Astrocyte (in vitro differentiated cells and primary cell): ENCODE data around the gene LPGAT1. TPM values are rescaled to one million over a fixed set of nuclear protein-coding genes. Genes with fewer than 3 reads are reported as not detected.

ENCODE experiments used
- DNase-seq: peaks from one replicate; pipeline ENCODE4 v3.0.0-alpha.2; 2010; ENCODE audit warnings: low read depth
- FAIRE-seq: peaks from 2 replicates; lab custom pipeline; 2011; peaks lifted over from hg19 to GRCh38; lab: Jason Lieb, UNC
- H2AFZ ChIP-seq: 2 replicates; pipeline ENCODE4 v1.6.0; 2012; ENCODE audit warnings: low read depth, low read length, inconsistent platforms
- H3K27ac ChIP-seq: 2 replicates; pipeline ENCODE4 v1.5.1; 2011; ENCODE audit warnings: low read depth, low read length, inconsistent platforms
- H3K27me3 ChIP-seq: 2 replicates; pipeline ENCODE4 v1.6.0; 2011; ENCODE audit warnings: low read length, inconsistent platforms; ENCODE audit not compliant: insufficient read depth
- H3K36me3 ChIP-seq: 2 replicates; pipeline ENCODE4 v1.5.1; 2011; ENCODE audit warnings: low read length, inconsistent platforms; ENCODE audit not compliant: insufficient read depth
- H3K4me1 ChIP-seq: 2 replicates; pipeline ENCODE4 v1.5.1; 2011; ENCODE audit warnings: low read length, inconsistent platforms; ENCODE audit not compliant: insufficient read depth
- H3K4me2 ChIP-seq: 2 replicates; pipeline ENCODE4 v1.6.0; 2012; ENCODE audit warnings: low read length, inconsistent platforms
- H3K4me3 ChIP-seq: 2 replicates; pipeline ENCODE4 v1.5.1; 2011; ENCODE audit warnings: low read depth, mild to moderate bottlenecking, low read length, inconsistent platforms; ENCODE audit not compliant: insufficient read depth
- H3K79me2 ChIP-seq: 2 replicates; pipeline ENCODE4 v1.6.0; 2012; ENCODE audit warnings: mild to moderate bottlenecking, low read length, inconsistent platforms; ENCODE audit not compliant: insufficient read depth
- H3K9ac ChIP-seq: 2 replicates; pipeline ENCODE4 v1.6.0; 2012; ENCODE audit warnings: mild to moderate bottlenecking, low read length, inconsistent platforms
- H3K9me3 ChIP-seq: 2 replicates; pipeline ENCODE4 v1.5.1; 2012; ENCODE audit warnings: low read depth, mild to moderate bottlenecking, low read length, inconsistent platforms; ENCODE audit not compliant: insufficient read depth
- H4K20me1 ChIP-seq: 2 replicates; pipeline ENCODE4 v1.6.0; 2012; ENCODE audit warnings: low read length, inconsistent platforms; ENCODE audit not compliant: insufficient read depth
- H3K27ac Mint-ChIP-seq: one replicate; pipeline ENCODE4 v1.8.0; 2021; ENCODE audit warnings: mild to moderate bottlenecking, mixed read lengths; ENCODE audit not compliant: unreplicated experiment
- H3K27me3 Mint-ChIP-seq: one replicate; pipeline ENCODE4 v1.8.0; 2021; ENCODE audit warnings: low read depth, mixed read lengths; ENCODE audit not compliant: unreplicated experiment
- H3K36me3 Mint-ChIP-seq: one replicate; pipeline ENCODE4 v1.8.0; 2021; ENCODE audit warnings: low read depth, mixed read lengths; ENCODE audit not compliant: unreplicated experiment
- H3K4me1 Mint-ChIP-seq: one replicate; pipeline ENCODE4 v1.8.0; 2021; ENCODE audit warnings: low read depth, mixed read lengths; ENCODE audit not compliant: unreplicated experiment
- H3K4me3 Mint-ChIP-seq: one replicate; pipeline ENCODE4 v1.8.0; 2021; ENCODE audit warnings: mild to moderate bottlenecking, moderate library complexity, mixed read lengths; ENCODE audit not compliant: unreplicated experiment
- H3K9me3 Mint-ChIP-seq: one replicate; pipeline ENCODE4 v1.8.0; 2021; ENCODE audit warnings: mild to moderate bottlenecking, mixed read lengths; ENCODE audit not compliant: unreplicated experiment
- EZH2 ChIP-seq: IDR thresholded peaks from 2 replicates; pipeline ENCODE4 v1.6.1; 2012; ENCODE audit warnings: mild to moderate bottlenecking, low read length, inconsistent platforms; ENCODE audit not compliant: insufficient read depth
- total RNA-seq: library from RNA; stranded (reverse); gene quantifications from 2 replicates; pipeline ENCODE4 v1.2.1, GENCODE V29; 2021
- TF ChIP-seq, protein P1 (sequence below): IDR thresholded peaks from 2 replicates; pipeline ENCODE4 v1.5.1; 2011; ENCODE audit warnings: low read depth, mild to moderate bottlenecking, inconsistent platforms, low read length, moderate library complexity; ENCODE audit not compliant: insufficient read depth

Gene LPGAT1
- total RNA-seq, 1 donor from 2014 or later, result 36.7 TPM

DNA sequence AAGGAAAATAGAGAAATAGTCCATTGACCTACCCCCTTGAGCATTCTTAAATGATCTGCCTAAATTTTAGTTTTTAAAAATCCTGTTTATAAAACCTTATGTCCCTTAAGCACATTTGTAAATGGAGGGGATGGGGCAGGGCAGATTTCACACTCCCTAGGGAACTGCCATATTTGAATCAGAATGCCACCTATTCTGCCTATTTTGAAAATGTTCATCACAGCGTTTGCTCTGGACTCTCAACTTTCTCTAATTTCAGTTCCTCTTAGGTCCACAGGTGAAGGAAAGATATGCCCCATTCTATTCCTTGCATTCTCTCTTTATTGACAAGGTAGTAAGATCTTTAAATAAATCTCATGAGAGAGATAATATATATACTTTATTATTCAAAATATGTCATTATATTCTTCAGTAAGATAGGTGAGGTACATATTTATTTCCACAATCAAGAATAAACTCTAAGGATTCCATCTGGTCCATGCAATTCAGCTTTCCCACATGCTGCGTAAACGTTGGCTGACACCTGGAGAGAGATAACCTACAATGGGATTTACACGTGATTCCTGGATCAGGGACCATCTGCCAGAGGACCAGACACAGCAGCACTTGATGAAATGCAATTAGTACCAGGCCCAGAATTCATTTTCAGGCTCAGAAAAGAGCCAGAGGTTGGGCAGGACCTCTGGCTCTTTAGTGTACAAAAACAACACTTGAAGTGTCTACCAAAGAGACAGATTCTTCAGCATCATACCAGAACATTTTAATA, 1.2 kb upstream of the LPGAT1 start:
- H3K36me3 Mint-ChIP-seq, result no peaks in the 10 kb centered on the region
- H3K9me3 Mint-ChIP-seq, result no peaks in the 10 kb centered on the region
- FAIRE-seq (no peak), DNase-seq (no peak)
- Histone ChIP-seq H3K9me3 (no peaks in the 10 kb centered on the region), H3K4me1 (no peaks in the 10 kb centered on the region), H3K27ac (no peak overlapping the region), H2AFZ (no peak overlapping the region), H3K4me2 (no peak overlapping the region), H3K9ac (no peak overlapping the region), H3K4me3 (no peak overlapping the region), H3K79me2 (peaks cover 11% of the 10 kb centered on the region), H3K36me3 (no peaks in the 10 kb centered on the region), H4K20me1 (peaks cover 11% of the 10 kb centered on the region), H3K27me3 (no peaks in the 10 kb centered on the region)
- TF ChIP-seq, protein P1, sequence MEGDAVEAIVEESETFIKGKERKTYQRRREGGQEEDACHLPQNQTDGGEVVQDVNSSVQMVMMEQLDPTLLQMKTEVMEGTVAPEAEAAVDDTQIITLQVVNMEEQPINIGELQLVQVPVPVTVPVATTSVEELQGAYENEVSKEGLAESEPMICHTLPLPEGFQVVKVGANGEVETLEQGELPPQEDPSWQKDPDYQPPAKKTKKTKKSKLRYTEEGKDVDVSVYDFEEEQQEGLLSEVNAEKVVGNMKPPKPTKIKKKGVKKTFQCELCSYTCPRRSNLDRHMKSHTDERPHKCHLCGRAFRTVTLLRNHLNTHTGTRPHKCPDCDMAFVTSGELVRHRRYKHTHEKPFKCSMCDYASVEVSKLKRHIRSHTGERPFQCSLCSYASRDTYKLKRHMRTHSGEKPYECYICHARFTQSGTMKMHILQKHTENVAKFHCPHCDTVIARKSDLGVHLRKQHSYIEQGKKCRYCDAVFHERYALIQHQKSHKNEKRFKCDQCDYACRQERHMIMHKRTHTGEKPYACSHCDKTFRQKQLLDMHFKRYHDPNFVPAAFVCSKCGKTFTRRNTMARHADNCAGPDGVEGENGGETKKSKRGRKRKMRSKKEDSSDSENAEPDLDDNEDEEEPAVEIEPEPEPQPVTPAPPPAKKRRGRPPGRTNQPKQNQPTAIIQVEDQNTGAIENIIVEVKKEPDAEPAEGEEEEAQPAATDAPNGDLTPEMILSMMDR, result no peak
- TF ChIP-seq EZH2, result no peak
- H3K4me1 Mint-ChIP-seq, result peaks cover 12% of the 10 kb centered on the region
- H3K27ac Mint-ChIP-seq, result no peak overlapping the region
- peaks cover 8% of the 10 kb centered on the region for H3K27me3 Mint-ChIP-seq
- H3K4me3 Mint-ChIP-seq, result no peak overlapping the region

DNA sequence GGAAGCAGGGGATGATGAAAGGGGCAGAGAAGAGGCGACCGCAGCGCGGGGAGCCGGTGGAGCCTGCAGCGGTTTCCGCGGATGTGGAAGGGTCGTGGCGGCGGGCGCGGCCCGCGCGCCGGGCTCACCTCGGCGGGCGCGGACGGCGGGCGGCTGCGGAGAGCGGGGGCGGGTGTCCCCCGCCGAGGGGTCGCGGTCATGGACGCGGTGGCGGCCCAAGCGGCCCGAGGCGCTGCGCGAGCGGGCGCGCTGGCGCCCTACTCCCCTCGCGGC, 572 bp downstream of the LPGAT1 start:
- no peaks in the 10 kb centered on the region for H3K9me3 ChIP-seq
- H3K27ac ChIP-seq, result peak overlapping the region; percentile 44
- H3K9ac ChIP-seq, result peak overlapping the region; percentile 85
- H3K79me2 ChIP-seq, result peaks cover 11% of the 10 kb centered on the region
- peak overlapping the region; percentile 70 for H3K4me3 ChIP-seq
- Mint-ChIP-seq H3K36me3 (peaks cover 3% of the 10 kb centered on the region), H3K27ac (peak overlapping the region; percentile 66), H3K4me1 (peaks cover 20% of the 10 kb centered on the region), H3K27me3 (peaks cover 4% of the 10 kb centered on the region), H3K9me3 (no peaks in the 10 kb centered on the region), H3K4me3 (peak overlapping the region; percentile 86)
- H2AFZ ChIP-seq, result peak overlapping the region; percentile 77
- no peaks in the 10 kb centered on the region for H3K27me3 ChIP-seq
- no peak for DNase-seq
- no peak for FAIRE-seq
- H4K20me1 ChIP-seq, result peaks cover 11% of the 10 kb centered on the region
- TF ChIP-seq, protein P1, result no peak
- TF ChIP-seq EZH2, result no peak
- no peaks in the 10 kb centered on the region for H3K36me3 ChIP-seq
- H3K4me2 ChIP-seq, result peak overlapping the region; percentile 85
- H3K4me1 ChIP-seq, result no peaks in the 10 kb centered on the region
